GM23338 (cell line): ENCODE data around the gene HMOX1. TPM values are rescaled to one million over a fixed set of nuclear protein-coding genes. Genes with fewer than 3 reads are reported as not detected.

ENCODE experiments used
- ATAC-seq: fragments of 200-7000 bp; cut with Tn5 transposase; 3 replicates; pipeline ENCODE4 v1.9.1; 2020
- DNase-seq: peaks from one replicate; pipeline ENCODE4 v3.0.0-alpha.2; 2015; ENCODE audit warnings: low spot score
- H2AFZ ChIP-seq: fragments of 200-600 bp; sonication (generic); 2 replicates; pipeline ENCODE4 v1.8.0; 2016; ENCODE audit warnings: antibody characterized with exemption, mild to moderate bottlenecking, moderate library complexity
- H3F3A ChIP-seq: fragments of 200-600 bp; sonication (generic); replicated peaks from 2 replicates; pipeline ENCODE4 v1.8.0; 2017; ENCODE audit warnings: antibody characterized with exemption, mixed run types, low read depth
- H3K27ac ChIP-seq: fragments of 200-600 bp; sonication (generic); 2 replicates; pipeline ENCODE4 v1.6.1; 2016; ENCODE audit warnings: low read depth
- H3K27me3 ChIP-seq: fragments of 200-600 bp; sonication (generic); 2 replicates; pipeline ENCODE4 v1.8.0; 2016; ENCODE audit warnings: mild to moderate bottlenecking, mixed run types, moderate library complexity; ENCODE audit not compliant: insufficient read depth
- H3K36me3 ChIP-seq: fragments of 200-600 bp; sonication (generic); 2 replicates; pipeline ENCODE4 v1.8.0; 2016; ENCODE audit warnings: mild to moderate bottlenecking; ENCODE audit not compliant: insufficient read depth
- H3K4me1 ChIP-seq: fragments of 200-600 bp; sonication (generic); 2 replicates; pipeline ENCODE4 v1.8.0; 2016; ENCODE audit warnings: mild to moderate bottlenecking, moderate library complexity; ENCODE audit not compliant: insufficient read depth
- H3K4me2 ChIP-seq: fragments of 200-600 bp; sonication (generic); 2 replicates; pipeline ENCODE4 v1.7.1; 2017; ENCODE audit warnings: mixed run types
- H3K4me3 ChIP-seq: fragments of 200-600 bp; sonication (generic); 2 replicates; pipeline ENCODE4 v1.6.1; 2016; ENCODE audit warnings: mixed run types
- H3K79me2 ChIP-seq: fragments of 200-600 bp; sonication (generic); replicated peaks from 2 replicates; pipeline ENCODE4 v1.8.0; 2017; ENCODE audit warnings: mild to moderate bottlenecking; ENCODE audit not compliant: insufficient read depth
- H3K9me2 ChIP-seq: fragments of 200-600 bp; sonication (generic); 2 replicates; pipeline ENCODE4 v1.8.0; 2017; ENCODE audit not compliant: insufficient read depth
- H4K20me1 ChIP-seq: fragments of 200-600 bp; sonication (generic); replicated peaks from 2 replicates; pipeline ENCODE4 v1.8.0; 2017; ENCODE audit warnings: mild to moderate bottlenecking; ENCODE audit not compliant: insufficient read depth
- H3K27ac Mint-ChIP-seq: 2 replicates; pipeline ENCODE4 v1.8.0; 2020; ENCODE audit warnings: inconsistent platforms, mild to moderate bottlenecking, moderate library complexity, mixed read lengths
- H3K27me3 Mint-ChIP-seq: 3 replicates; pipeline ENCODE4 v1.8.0; 2022; ENCODE audit warnings: low read depth, mild to moderate bottlenecking, moderate library complexity, mixed read lengths, inconsistent platforms; ENCODE audit not compliant: insufficient read depth, poor library complexity
- H3K36me3 Mint-ChIP-seq: 3 replicates; pipeline ENCODE4 v1.8.0; 2021; ENCODE audit warnings: low read depth, mild to moderate bottlenecking, inconsistent platforms, moderate library complexity, mixed read lengths
- H3K4me1 Mint-ChIP-seq: 3 replicates; pipeline ENCODE4 v1.8.0; 2020; ENCODE audit warnings: mild to moderate bottlenecking, inconsistent platforms, mixed read lengths
- H3K4me3 Mint-ChIP-seq: 3 replicates; pipeline ENCODE4 v1.8.0; 2021; ENCODE audit warnings: moderate library complexity, mild to moderate bottlenecking, inconsistent platforms, mixed read lengths
- H3K9me3 Mint-ChIP-seq: 3 replicates; pipeline ENCODE4 v1.8.0; 2020; ENCODE audit warnings: moderate library complexity, mild to moderate bottlenecking, inconsistent platforms, mixed read lengths
- CREB1 ChIP-seq: fragments of 250-450 bp; sonication (Bioruptor Pico); IDR thresholded peaks from 2 replicates; pipeline ENCODE4 v1.5.0; 2020; ENCODE audit warnings: low read depth, mild to moderate bottlenecking, moderate library complexity
- CTCF ChIP-seq, 2 experiments: fragments of 200-600 bp in 1 of 2; sonication (generic) in 1 of 2; conservative IDR thresholded peaks; 2 replicates each; pipeline versions ENCODE4 v1.5.1 to v1.6.1; 2016 to 2017; ENCODE audit warnings: antibody characterized with exemption in 2 of 2, low read depth in 2 of 2, mild to moderate bottlenecking in 2 of 2, moderate library complexity in 1 of 2
- ETS1 ChIP-seq: IDR thresholded peaks from 2 replicates; pipeline ENCODE4 v1.6.1; 2016; ENCODE audit warnings: antibody characterized with exemption
- EZH2 ChIP-seq: fragments of 200-600 bp; sonication (generic); IDR thresholded peaks from one replicate; pipeline ENCODE4 v1.8.0; 2017; ENCODE audit warnings: antibody characterized with exemption, mild to moderate bottlenecking, low read depth; ENCODE audit not compliant: unreplicated experiment
- EZH2phosphoT487 ChIP-seq: fragments of 200-600 bp; sonication (generic); IDR thresholded peaks from one replicate; pipeline ENCODE4 v1.8.1; 2018; ENCODE audit warnings: antibody characterized with exemption; ENCODE audit not compliant: unreplicated experiment
- JUNB ChIP-seq: IDR thresholded peaks from one replicate; pipeline ENCODE4 v1.6.1; 2016; ENCODE audit warnings: antibody characterized with exemption; ENCODE audit not compliant: unreplicated experiment
- NANOG ChIP-seq: IDR thresholded peaks from 2 replicates; pipeline ENCODE4 v1.6.1; 2016; ENCODE audit warnings: antibody characterized with exemption, borderline replicate concordance
- POLR2AphosphoS5 ChIP-seq: IDR thresholded peaks from 2 replicates; pipeline ENCODE4 v1.6.1; 2016; ENCODE audit warnings: antibody characterized with exemption, low read depth
- REST ChIP-seq: IDR thresholded peaks from one replicate; pipeline ENCODE4 v1.6.1; 2018; ENCODE audit warnings: antibody characterized with exemption; ENCODE audit not compliant: unreplicated experiment
- STAT1 ChIP-seq: IDR thresholded peaks from one replicate; pipeline ENCODE4 v1.6.1; 2016; ENCODE audit warnings: antibody characterized with exemption; ENCODE audit not compliant: unreplicated experiment
- ZNF114 ChIP-seq: fragments of 250-450 bp; sonication (Bioruptor Pico); IDR thresholded peaks from 2 replicates; pipeline ENCODE4 v1.5.0; 2020; ENCODE audit warnings: mild to moderate bottlenecking, moderate library complexity
- ZNF331 ChIP-seq: fragments of 250-450 bp; sonication (Bioruptor Pico); IDR thresholded peaks from 2 replicates; pipeline ENCODE4 v1.5.0; 2020; ENCODE audit warnings: low read depth, mild to moderate bottlenecking, moderate library complexity
- ZNF462 ChIP-seq: fragments of 250-450 bp; sonication (Bioruptor Pico); IDR thresholded peaks from 2 replicates; pipeline ENCODE4 v1.5.0; 2020; ENCODE audit warnings: mild to moderate bottlenecking, moderate library complexity
- polyA plus RNA-seq: library from polyadenylated mRNA; unstranded; fragments of >200 nt; fragmentation: Nextera tagmentation; extraction: Ambion mirVana; gene quantifications from 2 replicates; pipeline ENCODE4 v1.2.1, GENCODE V29; 2016
- total RNA-seq: library from RNA; depleted of rRNA; stranded (reverse); fragments of >200 nt; shearing (Covaris generic); gene quantifications from 2 replicates; pipeline ENCODE4 v1.2.3, GENCODE V29; 2014

The HMOX1 gene
- total and polyA plus RNA-seq, 2 experiments from 2014 or later: 10.9 to 22.6 TPM

GRCh38 chr22:35422145-35422544 lies 41.2 kb downstream of the HMOX1 start:
- H3K36me3 Mint-ChIP-seq: peaks cover 92% of the 10 kb centered on the region
- Histone ChIP-seq H2AFZ (no peak overlapping the region), H3K79me2 (peaks cover 14% of the 10 kb centered on the region; the same call in 1 of the 2 replicates), H3F3A (peaks cover 49% of the 10 kb centered on the region; the same call in 1 of the 2 replicates), H3K4me2 (no peak overlapping the region), H3K27me3 (no peaks in the 10 kb centered on the region), H3K27ac (no peak overlapping the region), H4K20me1 (peaks cover 29% of the 10 kb centered on the region), H3K4me3 (no peak overlapping the region), H3K36me3 (peaks cover 73% of the 10 kb centered on the region), H3K4me1 (peaks cover 17% of the 10 kb centered on the region), H3K9me2 (no peaks in the 10 kb centered on the region)
- H3K4me1 Mint-ChIP-seq: peaks cover 39% of the 10 kb centered on the region
- ATAC-seq (no peak), DNase-seq (no peak)
- H3K4me3 Mint-ChIP-seq: no peak overlapping the region
- H3K9me3 Mint-ChIP-seq: no peaks in the 10 kb centered on the region
- H3K27me3 Mint-ChIP-seq: peaks cover 15% of the 10 kb centered on the region
- no peak overlapping the region for H3K27ac Mint-ChIP-seq
- TF ChIP-seq NANOG: no peak
- no peak for TF ChIP-seq ZNF114 (CRISPR knock-in tag)
- no peak for TF ChIP-seq CTCF (conservative IDR thresholded peaks at IDR 0.05; ENCODE audit: low read depth in 2 of 2)
- no peak for TF ChIP-seq ZNF331
- no peak for TF ChIP-seq EZH2phosphoT487
- TF ChIP-seq ZNF462 (CRISPR knock-in tag): no peak
- TF ChIP-seq CREB1 (CRISPR knock-in tag): no peak
- no peak for TF ChIP-seq JUNB
- TF ChIP-seq EZH2: no peak
- TF ChIP-seq POLR2AphosphoS5: no peak
- no peak for TF ChIP-seq REST
- TF ChIP-seq STAT1: no peak
- no peak for TF ChIP-seq ETS1
